OCI-LY3 (cell line): ENCODE data around the gene SDR42E1.

ENCODE experiments used
- EZH2phosphoT487 ChIP-seq: fragments of 200-600 bp; shearing (Covaris generic); IDR thresholded peaks from 2 replicates; pipeline ENCODE4 v1.6.1; 2018; ENCODE audit warnings: antibody characterized with exemption, mixed run types, low read depth
- TF ChIP-seq, protein P1 (sequence below): fragments of 200-600, 300-600 bp; sonication (generic); IDR thresholded peaks from 2 replicates; pipeline ENCODE4 v1.5.1; 2014; ENCODE audit warnings: antibody characterized with exemption, low read length, low read depth

DNA sequence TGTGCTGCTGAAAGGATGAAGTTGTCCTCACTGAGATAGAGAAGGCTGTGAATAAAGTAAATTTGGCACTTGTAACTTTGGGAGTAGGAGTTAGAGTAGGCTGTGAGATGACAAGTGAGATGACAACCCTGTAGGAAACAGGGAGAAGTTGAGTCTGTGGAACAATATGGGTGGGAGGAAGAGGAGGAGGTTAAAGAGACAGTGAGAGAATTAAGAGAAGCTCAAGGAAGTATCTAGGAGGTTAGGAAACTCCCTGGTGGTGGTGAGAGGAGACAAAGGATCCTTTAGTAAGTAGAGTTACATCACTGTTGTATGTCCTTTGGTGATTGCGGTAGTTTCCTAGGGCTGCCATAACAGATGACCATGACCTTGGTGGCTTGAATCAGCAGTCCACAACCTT is 13.0 kb upstream of the SDR42E1 start:
- TF ChIP-seq, protein P1, sequence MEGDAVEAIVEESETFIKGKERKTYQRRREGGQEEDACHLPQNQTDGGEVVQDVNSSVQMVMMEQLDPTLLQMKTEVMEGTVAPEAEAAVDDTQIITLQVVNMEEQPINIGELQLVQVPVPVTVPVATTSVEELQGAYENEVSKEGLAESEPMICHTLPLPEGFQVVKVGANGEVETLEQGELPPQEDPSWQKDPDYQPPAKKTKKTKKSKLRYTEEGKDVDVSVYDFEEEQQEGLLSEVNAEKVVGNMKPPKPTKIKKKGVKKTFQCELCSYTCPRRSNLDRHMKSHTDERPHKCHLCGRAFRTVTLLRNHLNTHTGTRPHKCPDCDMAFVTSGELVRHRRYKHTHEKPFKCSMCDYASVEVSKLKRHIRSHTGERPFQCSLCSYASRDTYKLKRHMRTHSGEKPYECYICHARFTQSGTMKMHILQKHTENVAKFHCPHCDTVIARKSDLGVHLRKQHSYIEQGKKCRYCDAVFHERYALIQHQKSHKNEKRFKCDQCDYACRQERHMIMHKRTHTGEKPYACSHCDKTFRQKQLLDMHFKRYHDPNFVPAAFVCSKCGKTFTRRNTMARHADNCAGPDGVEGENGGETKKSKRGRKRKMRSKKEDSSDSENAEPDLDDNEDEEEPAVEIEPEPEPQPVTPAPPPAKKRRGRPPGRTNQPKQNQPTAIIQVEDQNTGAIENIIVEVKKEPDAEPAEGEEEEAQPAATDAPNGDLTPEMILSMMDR: no peak
- no peak for TF ChIP-seq EZH2phosphoT487
